GM21619 (cell line): ENCODE data around the gene E2F6.

Source experiments
- ATAC-seq: cut with Tn5 transposase; IDR thresholded peaks from one replicate; pipeline ENCODE4 v1.9.1; 2021; ENCODE audit not compliant: unreplicated experiment

Gene E2F6

GRCh38 chr2:11458753-11459152 lies 7.2 kb downstream of the E2F6 start:
- ATAC-seq = no peak

DNA sequence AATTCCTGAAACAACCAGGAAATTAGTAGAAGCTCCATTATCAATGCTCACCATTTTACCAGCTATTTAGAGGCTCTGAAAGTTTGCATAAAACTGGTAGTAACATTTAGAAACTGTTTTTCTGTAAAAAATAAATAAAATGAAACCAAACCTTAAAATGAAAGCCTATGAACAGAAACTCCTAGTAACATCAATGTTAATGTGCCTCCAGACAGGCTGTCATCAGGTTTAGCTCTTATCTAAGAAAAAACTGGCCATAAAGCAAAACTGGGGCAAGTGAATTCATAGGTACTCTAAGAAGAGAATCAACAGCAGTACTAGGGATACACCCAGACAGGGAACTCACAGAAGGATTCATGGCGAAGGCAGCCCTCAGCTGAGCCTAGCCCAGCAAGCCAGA lies 8.0 kb downstream of the E2F6 start:
- peak; percentile 51 for ATAC-seq

- ATAC-seq = no peak
These were observed 9.7 kb downstream of the E2F6 start for GRCh38 chr2:11456251-11456650.

GRCh38 chr2:11454824-11455223 lies 11.1 kb downstream of the E2F6 start:
- ATAC-seq = no peak

- ATAC-seq = no peak
These were observed 15.2 kb downstream of the E2F6 start for GRCh38 chr2:11450791-11451190.

DNA sequence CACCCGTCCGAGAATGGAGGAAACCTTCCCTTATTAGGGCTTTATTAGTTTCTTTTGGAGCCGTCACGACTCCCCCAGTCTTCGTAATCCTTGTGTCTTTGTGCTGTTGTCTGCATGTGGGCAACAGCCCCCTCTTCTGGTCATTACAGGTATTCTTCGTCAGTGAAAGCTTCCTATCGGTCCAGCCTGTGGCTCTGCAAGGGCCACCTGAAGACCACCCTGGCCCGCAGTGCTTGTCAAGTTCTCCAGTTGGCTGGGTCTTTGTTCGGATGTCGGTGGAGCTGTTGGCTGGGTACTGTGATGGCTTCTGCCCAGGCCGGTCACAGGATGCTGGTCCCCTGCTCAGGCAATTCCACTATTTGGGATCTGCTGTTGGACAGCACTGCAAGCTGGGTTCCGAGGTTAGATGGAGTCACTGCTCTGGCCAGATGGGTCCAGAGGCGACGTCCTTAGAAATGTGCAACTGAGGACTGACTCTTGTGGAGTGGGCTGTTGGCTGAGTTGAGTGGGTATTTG lies 19.2 kb downstream of the E2F6 start:
- ATAC-seq = no peak

- ATAC-seq = no peak
These were observed 21.2 kb downstream of the E2F6 start for GRCh38 chr2:11444737-11445136.

- ATAC-seq = no peak
These were observed 27.3 kb downstream of the E2F6 start for GRCh38 chr2:11438555-11439080.

DNA sequence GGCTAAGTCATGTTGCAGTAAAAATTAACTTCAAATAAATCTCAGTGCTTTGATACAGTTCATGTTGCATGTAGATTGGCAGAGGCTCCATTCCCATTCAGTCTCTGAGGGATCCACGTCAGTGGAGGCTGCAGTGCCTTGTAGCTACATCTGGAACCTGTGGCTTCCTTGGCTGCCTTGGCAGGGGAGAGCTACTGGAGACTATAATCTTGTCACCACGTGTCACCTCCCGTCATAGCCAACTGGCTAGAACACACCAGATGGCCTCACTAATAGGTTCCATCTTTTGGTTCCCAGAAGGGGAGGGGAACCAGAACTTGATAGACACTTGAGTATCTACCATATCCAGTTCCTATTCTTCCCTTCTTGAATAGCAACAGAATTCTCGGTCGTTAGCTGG lies 28.4 kb downstream of the E2F6 start:
- ATAC-seq = no peak

GRCh38 chr2:11435036-11435435 lies 30.9 kb downstream of the E2F6 start:
- ATAC-seq = no peak

- no peak for ATAC-seq
These were observed 31.5 kb downstream of the E2F6 start for GRCh38 chr2:11434443-11434842.

DNA sequence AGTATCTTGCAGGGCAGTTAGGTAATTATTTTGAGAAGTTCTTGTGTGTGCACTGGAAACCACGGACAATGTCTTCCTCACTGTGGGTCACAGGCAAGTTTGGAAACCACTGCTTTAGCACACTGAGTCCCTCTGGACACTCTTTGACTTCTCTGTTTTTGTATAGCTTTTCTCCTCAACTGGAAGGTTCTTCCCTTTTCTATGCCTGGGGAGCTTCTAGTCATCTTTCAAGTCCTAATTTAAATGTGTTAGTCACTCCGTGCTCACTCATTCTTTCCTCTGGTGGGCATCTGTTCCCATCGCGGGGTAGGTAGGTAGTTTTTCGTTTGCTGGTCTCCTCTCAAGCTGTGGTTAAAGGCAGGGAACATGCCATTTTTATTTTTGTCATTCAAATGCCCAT lies 32.1 kb downstream of the E2F6 start:
- ATAC-seq = no peak

DNA sequence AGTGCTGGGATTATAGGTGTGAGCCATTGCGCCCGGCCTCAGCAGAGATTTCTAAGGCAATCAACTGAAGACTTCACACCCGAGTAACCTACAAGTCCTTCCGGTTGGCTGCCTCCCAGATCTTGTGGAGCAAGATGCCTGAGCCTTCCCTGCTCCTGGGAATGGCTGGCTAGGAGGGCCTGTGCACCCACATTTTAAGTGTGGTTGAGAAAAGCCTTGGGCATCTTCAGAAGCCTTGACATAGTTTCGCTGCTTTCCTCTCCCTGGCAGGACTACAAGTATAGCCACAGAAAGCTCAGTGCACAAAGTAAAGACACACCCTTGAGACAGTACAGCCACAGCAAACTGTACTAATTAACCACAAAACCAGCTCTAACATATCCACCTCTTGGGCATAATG lies 35.2 kb downstream of the E2F6 start:
- no peak for ATAC-seq

GRCh38 chr2:11427224-11427623 lies 38.7 kb downstream of the E2F6 start:
- ATAC-seq = no peak

DNA sequence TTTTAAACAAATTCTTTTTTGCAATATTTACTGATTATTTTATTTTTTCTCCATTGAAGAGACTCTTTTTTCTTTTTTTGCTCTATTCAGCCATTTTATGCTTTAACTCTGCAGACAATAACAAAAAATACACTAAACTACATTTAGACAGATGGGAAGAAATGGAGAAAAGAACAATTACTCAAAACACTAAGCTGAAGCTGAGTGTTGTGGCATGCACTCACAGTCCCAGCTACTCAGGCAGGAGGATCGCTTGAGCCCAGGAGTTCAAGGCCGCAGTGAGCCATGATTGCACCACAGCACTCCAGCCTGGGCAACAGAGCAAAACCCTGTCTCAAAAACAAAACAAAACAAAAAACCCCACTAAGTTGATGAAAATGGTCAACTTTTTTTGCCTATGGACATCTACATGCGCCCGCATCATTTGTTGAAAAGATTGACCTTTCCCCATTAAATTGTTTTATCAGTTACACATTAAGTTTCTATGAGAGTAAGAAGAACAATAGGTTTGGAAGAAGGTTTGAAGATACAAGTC lies 43.0 kb downstream of the E2F6 start:
- ATAC-seq = no peak

GRCh38 chr2:11422491-11422865 lies 43.5 kb downstream of the E2F6 start:
- ATAC-seq = no peak

- ATAC-seq = no peak
These were observed 44.0 kb downstream of the E2F6 start for GRCh38 chr2:11421863-11422490.

GRCh38 chr2:11420671-11421070 lies 45.3 kb downstream of the E2F6 start:
- no peak for ATAC-seq

DNA sequence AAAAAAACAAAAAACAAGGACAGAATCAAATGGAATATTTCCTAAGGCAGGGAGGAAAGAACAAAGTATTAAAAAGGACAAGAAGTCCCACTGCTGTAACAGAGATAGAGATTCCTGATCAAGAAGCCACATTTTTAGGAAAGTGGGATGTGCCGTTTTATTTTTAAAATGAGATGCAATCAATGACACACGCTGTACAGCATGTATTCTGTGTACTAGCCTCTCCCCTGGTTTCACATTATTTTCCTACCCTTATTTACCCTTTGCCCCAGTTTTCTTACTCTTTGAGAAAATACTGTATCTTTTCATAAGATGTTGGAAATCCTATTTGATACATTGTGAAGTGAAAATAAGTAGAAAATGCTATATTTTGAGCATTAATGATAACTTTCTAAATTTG lies 45.8 kb downstream of the E2F6 start:
- no peak for ATAC-seq

DNA sequence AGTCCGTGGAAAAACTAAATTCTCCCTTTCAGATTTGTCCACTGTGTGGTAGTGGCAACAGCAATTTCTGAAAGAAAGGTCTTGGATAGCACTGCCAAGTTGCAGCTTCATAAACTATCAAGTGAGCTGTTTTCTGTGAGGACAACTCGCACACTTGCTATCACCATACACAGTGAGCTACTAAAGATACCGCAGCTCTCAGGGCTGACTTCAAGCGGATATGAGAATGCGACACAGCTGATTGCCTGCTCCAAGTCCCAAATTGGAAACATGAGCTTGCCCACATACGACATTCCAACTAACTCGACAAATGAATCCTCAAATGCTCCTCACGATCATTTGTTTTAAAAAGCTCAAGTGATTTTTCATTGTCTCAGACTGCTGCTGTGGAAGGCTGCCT lies 46.2 kb downstream of the E2F6 start:
- ATAC-seq = no peak

- ATAC-seq = no peak
These were observed 47.9 kb downstream of the E2F6 start for GRCh38 chr2:11417946-11418585.

DNA sequence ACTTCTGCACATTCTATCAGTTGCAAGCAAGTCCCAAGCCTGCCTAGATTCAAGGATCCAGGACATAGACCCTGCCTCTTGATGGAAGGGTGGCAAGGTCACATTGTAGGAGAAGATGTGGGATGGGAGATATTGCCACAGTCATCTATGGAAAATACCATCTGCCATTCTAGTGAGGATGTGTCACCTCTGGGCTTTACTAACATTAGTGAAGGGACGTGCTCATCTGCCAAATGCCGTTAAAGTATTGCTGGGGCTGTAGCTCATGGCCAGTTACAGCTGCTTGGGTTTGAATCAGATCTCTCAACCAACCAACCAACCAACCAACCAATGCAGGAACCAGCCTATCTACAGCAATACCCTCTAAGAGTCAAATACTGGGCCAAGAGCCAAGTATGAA lies 49.0 kb downstream of the E2F6 start:
- ATAC-seq = no peak
